BLaER1 treated with 17β-estradiol and CSF1 and Interleukin-3, amounts not matched to agents 10 nM and 100 nM (cell line): ENCODE results near the gene MTFP1.
A peak's percentile ranks its signal among the peaks of the same experiment; 100 is the strongest.

Source experiments
- H3K27ac ChIP-seq, 11 experiments: shearing (Covaris generic); formaldehyde crosslinking; 2 replicates each; pipeline ENCODE4 v1.8.1; 2022
- H3K27me3 ChIP-seq, 11 experiments: shearing (Covaris generic); formaldehyde crosslinking; 2 replicates each; pipeline ENCODE4 v1.8.1; 2022
- H3K36me3 ChIP-seq, 11 experiments: shearing (Covaris generic); formaldehyde crosslinking; 2 replicates each; pipeline ENCODE4 v1.8.1; 2022
- H3K4me1 ChIP-seq, 10 experiments: shearing (Covaris generic); formaldehyde crosslinking; 2 replicates each; pipeline ENCODE4 v1.8.1; 2022
- H3K4me2 ChIP-seq, 11 experiments: shearing (Covaris generic); formaldehyde crosslinking; 2 replicates each; pipeline ENCODE4 v1.8.1; 2022
- H3K4me3 ChIP-seq, 10 experiments: shearing (Covaris generic); formaldehyde crosslinking; 2 replicates each; pipeline ENCODE4 v1.8.1; 2022
- H3K9ac ChIP-seq, 11 experiments: shearing (Covaris generic); formaldehyde crosslinking; 2 replicates each; pipeline ENCODE4 v1.8.1; 2022
- H3K9me3 ChIP-seq, 11 experiments: shearing (Covaris generic); formaldehyde crosslinking; replicated peaks in 1 of 11; 2 replicates each; pipeline ENCODE4 v1.8.1; 2022
- H4K20me1 ChIP-seq, 11 experiments: shearing (Covaris generic); formaldehyde crosslinking; 2 replicates each; pipeline ENCODE4 v1.8.1; 2022
- Cebpa-rat ChIP-seq, 11 experiments: shearing (Covaris generic); IDR thresholded peaks; 2 replicates each; pipeline ENCODE4 v1.8.1; 2022

MTFP1 gene

GRCh38 chr22:30406400-30406799 is 19.2 kb upstream of the MTFP1 start:
- Histone ChIP-seq H3K9ac (no peak overlapping the region), H3K4me1 (peaks cover 0 to 20% (median 3%) of the 10 kb centered on the region in 10 experiments; a peak in 9 of 20 replicates), H3K9me3 (no peaks in the 10 kb centered on the region), H3K4me2 (no peak overlapping the region), H4K20me1 (peaks cover 0 to 7% (median 0%) of the 10 kb centered on the region in 11 experiments; a peak in 1 of 22 replicates), H3K27me3 (no peaks in the 10 kb centered on the region), H3K27ac (no peak overlapping the region), H3K4me3 (no peak overlapping the region), H3K36me3 (peaks cover 22 to 63% (median 53%) of the 10 kb centered on the region in 11 experiments)
- TF ChIP-seq Cebpa-rat (IDR thresholded peaks at IDR 0.05): no peak

- H3K27ac ChIP-seq: no peak overlapping the region
- no peaks in the 10 kb centered on the region for H3K4me1 ChIP-seq
- H3K36me3 ChIP-seq: peaks cover 29 to 80% (median 66%) of the 10 kb centered on the region in 11 experiments
- H3K9ac ChIP-seq: no peak overlapping the region
- no peaks in the 10 kb centered on the region for H3K27me3 ChIP-seq
- TF ChIP-seq Cebpa-rat (IDR thresholded peaks at IDR 0.05): no peak
- no peak overlapping the region for H3K4me2 ChIP-seq
- no peak overlapping the region for H3K4me3 ChIP-seq
- H4K20me1 ChIP-seq: peaks cover 0 to 7% (median 0%) of the 10 kb centered on the region in 11 experiments; a peak in 1 of 22 replicates
- H3K9me3 ChIP-seq: no peaks in the 10 kb centered on the region
Measured at GRCh38 chr22:30408388-30409102, 17.0 kb upstream of the MTFP1 start.

GRCh38 chr22:30411780-30412179 is 13.8 kb upstream of the MTFP1 start:
- Histone ChIP-seq H3K4me2 (no peak overlapping the region), H3K9me3 (no peaks in the 10 kb centered on the region), H3K4me1 (peaks cover 0 to 8% (median 0%) of the 10 kb centered on the region in 10 experiments; a peak in 2 of 20 replicates), H3K36me3 (peaks cover 52 to 98% (median 85%) of the 10 kb centered on the region in 11 experiments), H3K27me3 (no peaks in the 10 kb centered on the region), H3K4me3 (no peak overlapping the region), H3K27ac (no peak overlapping the region), H4K20me1 (peaks cover 0 to 7% (median 0%) of the 10 kb centered on the region in 11 experiments; a peak in 1 of 22 replicates), H3K9ac (no peak overlapping the region)
- TF ChIP-seq Cebpa-rat (IDR thresholded peaks at IDR 0.05): no peak

GRCh38 chr22:30413001-30413400 is 12.6 kb upstream of the MTFP1 start:
- no peak overlapping the region for H3K27ac ChIP-seq
- H3K9ac ChIP-seq: no peak overlapping the region
- peaks cover 0 to 7% (median 0%) of the 10 kb centered on the region in 11 experiments; a peak in 1 of 22 replicates for H4K20me1 ChIP-seq
- no peak overlapping the region for H3K4me2 ChIP-seq
- TF ChIP-seq Cebpa-rat (IDR thresholded peaks at IDR 0.05): no peak
- H3K4me3 ChIP-seq: no peak overlapping the region
- no peaks in the 10 kb centered on the region for H3K27me3 ChIP-seq
- peaks cover 0 to 8% (median 0%) of the 10 kb centered on the region in 10 experiments; a peak in 2 of 20 replicates for H3K4me1 ChIP-seq
- H3K36me3 ChIP-seq: peaks cover 55 to 98% (median 85%) of the 10 kb centered on the region in 11 experiments
- no peaks in the 10 kb centered on the region for H3K9me3 ChIP-seq

- peaks cover 54 to 98% (median 85%) of the 10 kb centered on the region in 11 experiments for H3K36me3 ChIP-seq
- H3K27ac ChIP-seq: no peak overlapping the region
- peaks cover 0 to 8% (median 0%) of the 10 kb centered on the region in 10 experiments; a peak in 2 of 20 replicates for H3K4me1 ChIP-seq
- peaks cover 0 to under 1% (median 0%) of the 10 kb centered on the region in 11 experiments; a peak in 1 of 22 replicates for H4K20me1 ChIP-seq
- H3K9me3 ChIP-seq: no peaks in the 10 kb centered on the region
- H3K4me2 ChIP-seq: no peak overlapping the region
- H3K9ac ChIP-seq: 0 out of 22 replicates have a peak overlapping the region, but pooled peaks of 2 of the 11 experiments have one; percentile 6 to 22
- TF ChIP-seq Cebpa-rat (IDR thresholded peaks at IDR 0.05): no peak
- H3K27me3 ChIP-seq: no peaks in the 10 kb centered on the region
- no peak overlapping the region for H3K4me3 ChIP-seq
Measured at GRCh38 chr22:30413745-30414524, 11.6 kb upstream of the MTFP1 start.

GRCh38 chr22:30414525-30415047 is 11.0 kb upstream of the MTFP1 start:
- no peak for TF ChIP-seq Cebpa-rat (IDR thresholded peaks at IDR 0.05)
- H3K27me3 ChIP-seq: no peaks in the 10 kb centered on the region

GRCh38 chr22:30416403-30416802 is 9.2 kb upstream of the MTFP1 start:
- no peaks in the 10 kb centered on the region for H3K9me3 ChIP-seq
- no peaks in the 10 kb centered on the region for H3K27me3 ChIP-seq
- H4K20me1 ChIP-seq: no peaks in the 10 kb centered on the region; a peak in 1 of 22 replicates
- no peak overlapping the region for H3K4me3 ChIP-seq
- no peak overlapping the region for H3K27ac ChIP-seq
- peaks cover 39 to 89% (median 71%) of the 10 kb centered on the region in 11 experiments for H3K36me3 ChIP-seq
- no peak for TF ChIP-seq Cebpa-rat (IDR thresholded peaks at IDR 0.05)
- H3K9ac ChIP-seq: no peak overlapping the region
- peaks cover 3 to 26% (median 13%) of the 10 kb centered on the region in 10 experiments for H3K4me1 ChIP-seq
- no peak overlapping the region for H3K4me2 ChIP-seq

More at GRCh38 chr22:30414525-30415047, 11.0 kb upstream of the MTFP1 start:
- no peak overlapping the region for H3K4me2 ChIP-seq
- peaks cover 53 to 98% (median 85%) of the 10 kb centered on the region in 11 experiments for H3K36me3 ChIP-seq
- peaks cover 0 to 8% (median 0%) of the 10 kb centered on the region in 10 experiments; a peak in 2 of 20 replicates for H3K4me1 ChIP-seq
- H3K4me3 ChIP-seq: no peak overlapping the region
- no peaks in the 10 kb centered on the region; a peak in 1 of 22 replicates for H4K20me1 ChIP-seq
- H3K27ac ChIP-seq: no peak overlapping the region
- H3K9ac ChIP-seq: 0 out of 22 replicates have a peak overlapping the region, but pooled peaks of 2 of the 11 experiments have one; percentile 6 to 22
- H3K9me3 ChIP-seq: no peaks in the 10 kb centered on the region

- no peaks in the 10 kb centered on the region for H3K27me3 ChIP-seq
- H3K36me3 ChIP-seq: peaks cover 39 to 84% (median 69%) of the 10 kb centered on the region in 11 experiments
- H3K4me2 ChIP-seq: no peak overlapping the region
- no peaks in the 10 kb centered on the region; a peak in 1 of 22 replicates for H4K20me1 ChIP-seq
- H3K9ac ChIP-seq: no peak overlapping the region
- TF ChIP-seq Cebpa-rat (IDR thresholded peaks at IDR 0.05): no peak
- no peak overlapping the region for H3K27ac ChIP-seq
- no peak overlapping the region for H3K4me3 ChIP-seq
- H3K4me1 ChIP-seq: peaks cover 7 to 30% (median 18%) of the 10 kb centered on the region in 10 experiments
- H3K9me3 ChIP-seq: no peaks in the 10 kb centered on the region
Measured at GRCh38 chr22:30416837-30417236, 8.7 kb upstream of the MTFP1 start.
